G401 (cell line): ENCODE data around the gene CSE1L. TPM values are rescaled to one million over a fixed set of nuclear protein-coding genes. Genes with fewer than 3 reads are reported as not detected.
"Not testable (repeated sequence)": the region's sequence is repeated elsewhere in the genome, so short reads cannot be mapped to it uniquely, and the experiment has no call there.

ENCODE experiments used
- DNase-seq: peaks from one replicate; pipeline ENCODE4 v3.0.0-alpha.2; 2015; ENCODE audit warnings: low spot score
- in situ Hi-C: cut with HindIII; loops from 2 replicates; pipeline ENCODE4 v1.10.0; 2016; ENCODE audit warnings: low sequenced_read_pairs, mixed read lengths
- total RNA-seq: library from RNA; depleted of rRNA; stranded (reverse); fragments of >200 nt; shearing (Covaris generic); gene quantifications from 2 replicates; pipeline ENCODE4 v1.2.3, GENCODE V29; 2014; rRNA removed

Gene CSE1L
- total RNA-seq, result 153 and 238 TPM in 2 replicates

- DNase-seq, result peak; percentile 97
- in situ Hi-C loops, result loop anchor here (10.0 kb wide), 1 partner anchor 51 kb away; no protein-coding TSS in a partner anchor
These were observed at the start of gene CSE1L for GRCh38 chr20:49046087-49046900. Gene CSE1L (plus strand): TSS chr20:49046312. CDS start chr20:49058464, 12,152 bp downstream.

GRCh38 chr20:48999890-49000870, 45.9 kb upstream of the CSE1L start:
- in situ Hi-C loops, result loop anchor here (10.0 kb wide), 1 partner anchor 45 kb away; the partner anchor contains the start of gene CSE1L
- no peak for DNase-seq

GRCh38 chr20:49001741-49002140, 44.4 kb upstream of the CSE1L start:
- DNase-seq, result no peak
- in situ Hi-C loops, result no loop called here

- DNase-seq, result peak; percentile 74
- in situ Hi-C loops, result no loop called here
These were observed 39.6 kb upstream of the CSE1L start for GRCh38 chr20:49006446-49006980.

- in situ Hi-C loops, result no loop called here
- DNase-seq, result no peak
These were observed 36.0 kb upstream of the CSE1L start for GRCh38 chr20:49009899-49010631.

- in situ Hi-C loops, result no loop called here
- DNase-seq, result no peak
These were observed 21.9 kb upstream of the CSE1L start for GRCh38 chr20:49024220-49024619.

GRCh38 chr20:49028177-49028576, 17.9 kb upstream of the CSE1L start:
- in situ Hi-C loops, DNase-seq: not testable (repeated sequence)

GRCh38 chr20:49028684-49029083, 17.4 kb upstream of the CSE1L start:
- in situ Hi-C loops, result no loop called here
- peak; percentile 29 for DNase-seq

GRCh38 chr20:49029203-49029602, 16.9 kb upstream of the CSE1L start:
- DNase-seq, result no peak
- in situ Hi-C loops, result no loop called here

GRCh38 chr20:49030954-49031619, 15.0 kb upstream of the CSE1L start:
- no peak for DNase-seq
- in situ Hi-C loops, result no loop called here

- no peak for DNase-seq
- in situ Hi-C loops, result no loop called here
These were observed 13.7 kb upstream of the CSE1L start for GRCh38 chr20:49032455-49032854.

GRCh38 chr20:49034070-49034732, 11.9 kb upstream of the CSE1L start:
- in situ Hi-C loops, result no loop called here
- DNase-seq, result no peak

- in situ Hi-C loops, result no loop called here
These were observed 8.1 kb upstream of the CSE1L start for GRCh38 chr20:49037962-49038387.

GRCh38 chr20:49039854-49040253, 6.3 kb upstream of the CSE1L start:
- DNase-seq, result no peak
- in situ Hi-C loops, result loop anchor here (10.0 kb wide), 1 partner anchor 45 kb away; no protein-coding TSS in a partner anchor

More at GRCh38 chr20:49037962-49038387, 8.1 kb upstream of the CSE1L start:
- no peak for DNase-seq

GRCh38 chr20:49043000-49043399, 3.1 kb upstream of the CSE1L start:
- DNase-seq, result no peak
- in situ Hi-C loops, result loop anchor here (10.0 kb wide), 1 partner anchor 48 kb away; no protein-coding TSS in a partner anchor

GRCh38 chr20:49045440-49046086, 549 bp upstream of the CSE1L start:
- in situ Hi-C loops, result loop anchor here (10.0 kb wide), 1 partner anchor 51 kb away; no protein-coding TSS in a partner anchor
- DNase-seq, result no peak

- in situ Hi-C loops, result no loop called here
- no peak for DNase-seq
These were observed 6.2 kb downstream of the CSE1L start for GRCh38 chr20:49052334-49052733.
